Natural killer cell (primary cell): ENCODE measurements around the gene SPECC1L. TPM values are rescaled to one million over a fixed set of nuclear protein-coding genes. Genes with fewer than 3 reads are reported as not detected.
A peak's percentile ranks its signal among the peaks of the same experiment; 100 is the strongest.

Source experiments
- ATAC-seq, 3 donors: fragments of 150-1000 bp in 2 of 3; fragments of 200-7000 bp in 1 of 3; cut with Tn5 transposase; 1 replicate in 1 of 3; 2 replicates in 2 of 3; pipeline ENCODE4 v1.10.0; 2021; ENCODE audit warnings: mild to moderate bottlenecking in 2 of 3, moderate library complexity in 2 of 3
- DNase-seq, 2 donors: peaks; one replicate each; pipeline versions ENCODE4 v3.0.0 to v3.0.0-alpha.2; 2013 to 2021; ENCODE audit warnings: mixed read lengths in 1 of 2
- H3K27ac ChIP-seq: one replicate; pipeline ENCODE4 v1.5.1; 2013; ENCODE audit warnings: mild to moderate bottlenecking, low read length
- H3K27me3 ChIP-seq: one replicate; pipeline ENCODE4 v1.6.1; 2013; ENCODE audit warnings: low read length; ENCODE audit not compliant: control insufficient read depth, insufficient read depth
- H3K36me3 ChIP-seq: one replicate; pipeline ENCODE4 v1.6.1; 2013; ENCODE audit warnings: low read length; ENCODE audit not compliant: control insufficient read depth, insufficient read depth
- H3K4me1 ChIP-seq: one replicate; pipeline ENCODE4 v1.6.1; 2013; ENCODE audit warnings: low read length; ENCODE audit not compliant: control insufficient read depth, insufficient read depth
- H3K4me3 ChIP-seq: one replicate; pipeline ENCODE4 v1.5.1; 2013; ENCODE audit warnings: low read length
- H3K9me3 ChIP-seq: one replicate; pipeline ENCODE4 v1.6.1; 2013; ENCODE audit warnings: low read length; ENCODE audit not compliant: control insufficient read depth, insufficient read depth
- H3K27ac Mint-ChIP-seq, 2 donors: one replicate each; pipeline ENCODE4 v1.8.0; 2022; ENCODE audit warnings: mild to moderate bottlenecking in 2 of 2, mixed read lengths in 2 of 2, moderate library complexity in 1 of 2
- H3K27me3 Mint-ChIP-seq, 2 donors: one replicate each; pipeline ENCODE4 v1.8.0; 2022; ENCODE audit warnings: low read depth in 2 of 2, mixed read lengths in 2 of 2
- H3K36me3 Mint-ChIP-seq: one replicate; pipeline ENCODE4 v1.8.0; 2022; ENCODE audit warnings: mixed read lengths
- H3K4me1 Mint-ChIP-seq, 2 donors: one replicate each; pipeline ENCODE4 v1.8.0; 2022; ENCODE audit warnings: mixed read lengths in 2 of 2
- H3K4me3 Mint-ChIP-seq: one replicate; pipeline ENCODE4 v1.8.0; 2022; ENCODE audit warnings: mild to moderate bottlenecking, moderate library complexity, mixed read lengths
- H3K9me3 Mint-ChIP-seq, 2 donors: one replicate each; pipeline ENCODE4 v1.8.0; 2022; ENCODE audit warnings: mixed read lengths in 2 of 2
- CTCF ChIP-seq: fragments of 200-600 bp; IDR thresholded peaks from one replicate; pipeline ENCODE4 v1.8.0; 2022; ENCODE audit warnings: antibody characterized with exemption
- WGBS: methylation state at CpG from one replicate; pipeline ENCODE4 v1.1.7; 2013; ENCODE audit warnings: missing lambda C conversion rate; ENCODE audit not compliant: insufficient coverage; 5-methylcytosine and 5-hydroxymethylcytosine counted together
- intact Hi-C: fragments of 100-400 bp; cut with micrococcal nuclease; formaldehyde crosslinking; loops from one replicate; pipeline ENCODE4 v1.14.2; 2022
- total RNA-seq, 4 donors: library from RNA; stranded (reverse); fragments of 120-200 nt in 1 of 4; gene quantifications; one replicate each; pipeline versions ENCODE4 v1.2.3 to v1.2.4, GENCODE V29; 2013 to 2022

SPECC1L gene
- total RNA-seq, 3 donors from 2014 or later (not counting 1 experiment from before 2014, with no cell fraction given): 46.1 to 52.9 (median 48.5) TPM

- Histone ChIP-seq H3K36me3 (peaks cover 13% of the 10 kb centered on the region), H3K27ac (no peak overlapping the region), H3K9me3 (no peaks in the 10 kb centered on the region), H3K27me3 (no peaks in the 10 kb centered on the region), H3K4me1 (peaks cover 28% of the 10 kb centered on the region), H3K4me3 (no peak overlapping the region)
- intact Hi-C loops: no loop called here
- H3K36me3 Mint-ChIP-seq: no peaks in the 10 kb centered on the region
- peak overlapping the region in 1 of 2 donors; percentile 61 for H3K27ac Mint-ChIP-seq
- H3K4me3 Mint-ChIP-seq: no peak overlapping the region
- DNase-seq: no peak
- no peak for TF ChIP-seq CTCF
- no peaks in the 10 kb centered on the region for H3K9me3 Mint-ChIP-seq
- 93% methylated on average over 8 of the region's 8 CpGs for WGBS
- no peaks in the 10 kb centered on the region for H3K27me3 Mint-ChIP-seq
- ATAC-seq: no peak
- peaks cover 7% of the 10 kb centered on the region in 2 donors for H3K4me1 Mint-ChIP-seq
Observed at GRCh38 chr22:24441406-24442351, 171.0 kb downstream of the SPECC1L start.

GRCh38 chr22:24442352-24442744 is 171.7 kb downstream of the SPECC1L start:
- no peak overlapping the region for H3K27ac Mint-ChIP-seq
- no peaks in the 10 kb centered on the region for H3K27me3 Mint-ChIP-seq
- Histone ChIP-seq H3K27me3 (no peaks in the 10 kb centered on the region), H3K27ac (no peak overlapping the region), H3K4me1 (peaks cover 21% of the 10 kb centered on the region), H3K36me3 (peaks cover 13% of the 10 kb centered on the region), H3K4me3 (no peak overlapping the region), H3K9me3 (no peaks in the 10 kb centered on the region)
- ATAC-seq (no peak), DNase-seq (no peak)
- H3K4me3 Mint-ChIP-seq: no peak overlapping the region
- intact Hi-C loops: no loop called here
- peaks cover 5 to 7% of the 10 kb centered on the region in 2 donors for H3K4me1 Mint-ChIP-seq
- H3K36me3 Mint-ChIP-seq: no peaks in the 10 kb centered on the region
- 79% methylated on average over 8 of the region's 8 CpGs for WGBS
- no peak for TF ChIP-seq CTCF
- no peaks in the 10 kb centered on the region for H3K9me3 Mint-ChIP-seq

- DNase-seq (no peak), ATAC-seq (no peak)
- H3K9me3 Mint-ChIP-seq: no peaks in the 10 kb centered on the region
- Histone ChIP-seq H3K27ac (no peak overlapping the region), H3K27me3 (no peaks in the 10 kb centered on the region), H3K4me3 (no peak overlapping the region), H3K9me3 (no peaks in the 10 kb centered on the region), H3K36me3 (peaks cover 13% of the 10 kb centered on the region), H3K4me1 (peaks cover 9% of the 10 kb centered on the region)
- no peak overlapping the region for H3K27ac Mint-ChIP-seq
- intact Hi-C loops: no loop called here
- no peaks in the 10 kb centered on the region for H3K36me3 Mint-ChIP-seq
- no peak overlapping the region for H3K4me3 Mint-ChIP-seq
- H3K4me1 Mint-ChIP-seq: no peaks in the 10 kb centered on the region
- no peak for TF ChIP-seq CTCF
- H3K27me3 Mint-ChIP-seq: no peaks in the 10 kb centered on the region
Observed at GRCh38 chr22:24443668-24444067, 173.0 kb downstream of the SPECC1L start.
